Measurements from ENCODE around the gene ATOH8.

ATOH8 gene

GRCh38 chr2:85756822-85757435 lies 3.1 kb downstream of the ATOH8 start:
- DNase-seq, result no peak

GRCh38 chr2:85757860-85758259 lies 4.1 kb downstream of the ATOH8 start:
- DNase-seq, result no peak

- DNase-seq, result no peak
These were observed 4.8 kb downstream of the ATOH8 start for GRCh38 chr2:85758361-85759256.

- DNase-seq, result no peak
These were observed 5.4 kb downstream of the ATOH8 start for GRCh38 chr2:85759257-85759613.

- no peak for DNase-seq
These were observed 6.6 kb downstream of the ATOH8 start for GRCh38 chr2:85760371-85760770.

GRCh38 chr2:85760872-85761271 lies 7.1 kb downstream of the ATOH8 start:
- no peak for DNase-seq

- no peak for DNase-seq
These were observed 7.7 kb downstream of the ATOH8 start for GRCh38 chr2:85761512-85761944.

GRCh38 chr2:85761946-85762345 lies 8.2 kb downstream of the ATOH8 start:
- no peak for DNase-seq

- no peak for DNase-seq
These were observed 9.3 kb downstream of the ATOH8 start for GRCh38 chr2:85763132-85763531.

- DNase-seq, result no peak
These were observed 10.0 kb downstream of the ATOH8 start for GRCh38 chr2:85763831-85764230.

GRCh38 chr2:85765081-85765731 lies 11.4 kb downstream of the ATOH8 start:
- DNase-seq, result no peak

GRCh38 chr2:85766229-85766628 lies 12.4 kb downstream of the ATOH8 start:
- DNase-seq, result no peak

GRCh38 chr2:85767803-85768665 lies 14.2 kb downstream of the ATOH8 start:
- no peak for DNase-seq

GRCh38 chr2:85768713-85769112 lies 14.9 kb downstream of the ATOH8 start:
- no peak for DNase-seq

GRCh38 chr2:85769236-85769982 lies 15.6 kb downstream of the ATOH8 start:
- no peak for DNase-seq

- no peak for DNase-seq
These were observed 16.2 kb downstream of the ATOH8 start for GRCh38 chr2:85769983-85770362.

GRCh38 chr2:85770369-85770768 lies 16.6 kb downstream of the ATOH8 start:
- no peak for DNase-seq

- DNase-seq, result no peak
These were observed 17.1 kb downstream of the ATOH8 start for GRCh38 chr2:85770786-85771409.

- no peak for DNase-seq
These were observed 17.7 kb downstream of the ATOH8 start for GRCh38 chr2:85771486-85771885.

- DNase-seq, result no peak
These were observed 18.4 kb downstream of the ATOH8 start for GRCh38 chr2:85772019-85772745.
